Measurements from ENCODE around the gene SURF1.
A peak's percentile ranks its signal among the peaks of the same experiment; 100 is the strongest.

Gene SURF1

GRCh38 chr9:133360400-133361393, 4.4 kb upstream of the SURF1 start:
- no peak for DNase-seq

- peak; percentile 49 for DNase-seq
These were observed 3.3 kb upstream of the SURF1 start for GRCh38 chr9:133359399-133360175.

GRCh38 chr9:133357656-133358055, 1.4 kb upstream of the SURF1 start:
- DNase-seq = no peak

- peak; percentile 68 for DNase-seq
These were observed 368 bp downstream of the SURF1 start for GRCh38 chr9:133355881-133356357.

GRCh38 chr9:133354766-133355165, 1.5 kb downstream of the SURF1 start:
- DNase-seq = no peak

- DNase-seq = no peak
These were observed 2.7 kb downstream of the SURF1 start for GRCh38 chr9:133353548-133353947.

GRCh38 chr9:133352635-133353340, 3.5 kb downstream of the SURF1 start:
- no peak for DNase-seq

- DNase-seq = peak; percentile 55
These were observed 4.2 kb downstream of the SURF1 start for GRCh38 chr9:133351908-133352634.

GRCh38 chr9:133351526-133351907, 4.8 kb downstream of the SURF1 start:
- no peak for DNase-seq

GRCh38 chr9:133349965-133350616, 6.2 kb downstream of the SURF1 start:
- no peak for DNase-seq

GRCh38 chr9:133348718-133349573, 7.3 kb downstream of the SURF1 start:
- no peak for DNase-seq

- peak; percentile 98 for DNase-seq
These were observed 8.1 kb downstream of the SURF1 start, which contains the start of the genes MED22 and RPL7A for GRCh38 chr9:133347985-133348717. TSS of gene MED22 (minus strand) at chr9:133348131. CDS start at chr9:133346662, 1,469 bp downstream. TSS of gene RPL7A (plus strand) at chr9:133348218. CDS start at chr9:133348244, 26 bp downstream.

- DNase-seq = peak; percentile 71
These were observed 8.7 kb downstream of the SURF1 start for GRCh38 chr9:133347515-133347984.

- DNase-seq = no peak
These were observed 10.1 kb downstream of the SURF1 start for GRCh38 chr9:133346021-133346785.

- no peak for DNase-seq
These were observed 10.7 kb downstream of the SURF1 start for GRCh38 chr9:133345596-133345995.

- no peak for DNase-seq
These were observed 11.3 kb downstream of the SURF1 start for GRCh38 chr9:133344979-133345378.

- no peak for DNase-seq
These were observed 12.2 kb downstream of the SURF1 start for GRCh38 chr9:133344071-133344470.

GRCh38 chr9:133342570-133342969, 13.7 kb downstream of the SURF1 start:
- DNase-seq = no peak

GRCh38 chr9:133342069-133342406, 14.2 kb downstream of the SURF1 start:
- DNase-seq = no peak

Measured in NCI-H69 (cell line).